Putamen (tissue), 1 donor: ENCODE results near the gene PNPLA7.
"Not testable (repeated sequence)": the region's sequence is repeated elsewhere in the genome, so short reads cannot be mapped to it uniquely, and the experiment has no call there.

Experiments
- DNase-seq: peaks from one replicate; pipeline ENCODE4 v3.0.0-alpha.2; 2016; ENCODE audit warnings: low spot score

PNPLA7 gene

DNA sequence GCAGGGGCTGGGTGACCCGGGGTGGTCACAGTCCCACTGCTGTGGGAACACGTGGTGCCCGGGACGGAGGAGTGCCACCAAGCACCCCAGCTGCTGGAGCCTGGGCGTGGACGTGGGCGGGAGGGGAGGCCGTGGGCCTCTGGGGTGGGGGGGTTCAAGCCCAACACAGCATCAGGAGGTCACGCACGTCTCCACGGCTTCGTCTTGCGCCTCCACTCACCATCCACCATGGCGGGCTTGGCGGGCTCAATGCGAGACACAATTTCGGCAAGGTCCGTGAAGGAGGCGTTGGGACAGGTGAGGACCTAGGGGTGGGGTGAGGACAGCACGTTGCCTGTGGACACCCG is 88.9 kb downstream of the PNPLA7 start:
- no peak for DNase-seq

DNA sequence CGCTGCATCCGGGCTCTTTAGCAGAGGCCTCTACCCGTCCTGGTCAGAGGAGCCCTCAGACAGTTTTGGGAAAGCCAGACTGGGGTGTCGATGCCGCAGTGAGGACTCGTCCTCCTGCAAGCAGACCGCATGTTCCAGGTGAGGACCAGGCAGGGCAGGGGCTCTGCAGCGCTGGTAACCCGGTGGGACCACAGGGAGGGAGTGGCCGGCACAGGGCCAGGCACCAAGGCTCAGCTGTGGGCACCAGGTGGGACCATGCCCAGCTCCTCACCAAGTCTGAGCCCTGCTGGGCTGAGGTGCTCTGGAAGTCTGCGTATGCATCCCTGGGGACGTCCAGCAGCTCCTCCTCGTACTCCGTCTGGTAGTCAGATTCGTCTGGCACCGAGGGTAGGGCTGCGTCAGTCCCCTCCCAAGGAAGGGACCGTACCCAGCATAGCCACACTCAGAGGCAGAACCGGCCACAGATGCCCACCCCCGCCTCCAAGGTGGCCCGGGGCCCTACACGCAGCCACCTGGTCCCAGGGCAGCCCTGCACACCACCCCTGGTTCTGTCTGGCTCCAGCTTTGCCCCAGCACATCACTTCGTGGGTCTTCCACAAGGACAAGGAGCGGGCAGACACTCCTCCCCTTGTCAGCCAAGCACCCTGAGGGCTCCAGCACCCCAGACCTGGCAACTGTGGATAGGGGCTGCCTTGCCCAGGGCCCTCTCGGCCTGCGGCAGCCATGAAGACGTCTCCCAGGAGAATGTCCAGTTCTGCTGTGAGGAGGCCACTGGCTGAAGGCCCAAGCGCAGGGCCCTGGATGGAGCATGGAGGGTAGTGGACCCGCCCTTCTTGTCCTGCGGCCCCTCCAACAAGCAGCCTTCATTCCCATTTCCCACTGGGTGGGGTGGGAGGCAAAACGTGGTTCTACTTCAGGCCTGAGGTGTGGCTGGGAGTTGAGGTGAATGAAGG is 89.6 kb downstream of the PNPLA7 start:
- no peak for DNase-seq

DNA sequence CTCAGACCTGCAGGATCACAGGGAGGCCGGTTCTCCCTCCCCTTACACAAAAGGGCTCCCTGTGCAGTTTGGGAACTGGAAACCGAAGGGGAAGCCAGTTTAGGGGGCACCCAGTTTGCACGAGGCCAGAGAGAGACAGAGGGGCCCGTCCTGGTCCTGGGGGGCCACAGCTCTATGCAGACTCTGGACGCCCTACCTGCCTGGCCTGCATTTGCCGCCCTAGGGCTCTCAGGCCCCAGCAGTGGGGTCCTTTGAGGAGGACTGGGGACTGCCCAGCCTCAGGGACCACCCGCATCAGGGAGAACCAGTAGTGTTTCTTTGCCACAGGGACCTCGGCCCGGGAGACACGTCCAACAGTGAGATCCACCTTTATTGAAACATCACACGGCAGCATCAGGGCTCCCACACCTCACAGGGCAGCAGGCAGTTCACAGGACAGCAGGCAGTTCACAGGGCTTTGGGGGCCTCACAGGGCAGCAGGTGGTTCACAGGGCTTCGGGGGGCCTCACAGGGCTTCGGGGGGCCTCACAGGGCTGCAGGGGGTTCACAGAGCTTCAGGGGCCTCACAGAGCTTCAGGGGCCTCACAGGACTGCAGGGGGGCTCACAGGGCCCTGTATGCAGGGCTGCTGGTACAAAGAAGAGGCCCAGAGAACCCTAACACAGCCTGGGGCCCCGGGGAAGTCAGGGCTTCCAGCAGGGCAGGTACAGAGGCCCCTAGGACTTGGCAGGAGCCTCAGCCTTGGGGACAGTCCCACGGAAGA is 90.4 kb downstream of the PNPLA7 start:
- no peak for DNase-seq

DNA sequence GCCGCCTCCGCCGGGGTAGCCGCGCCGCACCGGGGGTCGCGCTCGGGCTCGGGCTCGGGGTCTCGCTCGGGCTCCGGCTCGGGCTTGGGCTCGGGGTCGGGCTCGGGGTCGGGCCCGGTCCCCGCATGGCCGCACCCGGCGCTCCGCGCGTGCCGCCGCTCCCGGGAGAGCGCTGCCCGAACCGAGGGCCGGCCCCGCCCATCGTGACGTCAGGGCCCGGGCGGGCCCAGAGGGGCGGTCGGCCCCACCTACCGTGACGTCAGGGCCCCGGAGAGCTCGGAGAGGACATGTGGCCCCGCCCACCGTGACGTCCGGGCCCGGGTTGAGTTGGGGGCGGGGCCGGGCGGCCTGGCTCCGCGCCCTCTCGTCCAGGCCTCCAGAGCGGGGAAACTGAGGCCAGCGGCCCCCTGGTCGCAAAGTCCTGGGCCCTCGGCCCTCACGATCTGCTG is 91.0 kb downstream of the PNPLA7 start, which contains the start of gene NSMF:
TSS of gene NSMF (minus strand) at position 183 of the 449 bp plus-strand sequence. CDS start 232 bp downstream, outside the sequence.
- DNase-seq, result peak; percentile 94

DNA sequence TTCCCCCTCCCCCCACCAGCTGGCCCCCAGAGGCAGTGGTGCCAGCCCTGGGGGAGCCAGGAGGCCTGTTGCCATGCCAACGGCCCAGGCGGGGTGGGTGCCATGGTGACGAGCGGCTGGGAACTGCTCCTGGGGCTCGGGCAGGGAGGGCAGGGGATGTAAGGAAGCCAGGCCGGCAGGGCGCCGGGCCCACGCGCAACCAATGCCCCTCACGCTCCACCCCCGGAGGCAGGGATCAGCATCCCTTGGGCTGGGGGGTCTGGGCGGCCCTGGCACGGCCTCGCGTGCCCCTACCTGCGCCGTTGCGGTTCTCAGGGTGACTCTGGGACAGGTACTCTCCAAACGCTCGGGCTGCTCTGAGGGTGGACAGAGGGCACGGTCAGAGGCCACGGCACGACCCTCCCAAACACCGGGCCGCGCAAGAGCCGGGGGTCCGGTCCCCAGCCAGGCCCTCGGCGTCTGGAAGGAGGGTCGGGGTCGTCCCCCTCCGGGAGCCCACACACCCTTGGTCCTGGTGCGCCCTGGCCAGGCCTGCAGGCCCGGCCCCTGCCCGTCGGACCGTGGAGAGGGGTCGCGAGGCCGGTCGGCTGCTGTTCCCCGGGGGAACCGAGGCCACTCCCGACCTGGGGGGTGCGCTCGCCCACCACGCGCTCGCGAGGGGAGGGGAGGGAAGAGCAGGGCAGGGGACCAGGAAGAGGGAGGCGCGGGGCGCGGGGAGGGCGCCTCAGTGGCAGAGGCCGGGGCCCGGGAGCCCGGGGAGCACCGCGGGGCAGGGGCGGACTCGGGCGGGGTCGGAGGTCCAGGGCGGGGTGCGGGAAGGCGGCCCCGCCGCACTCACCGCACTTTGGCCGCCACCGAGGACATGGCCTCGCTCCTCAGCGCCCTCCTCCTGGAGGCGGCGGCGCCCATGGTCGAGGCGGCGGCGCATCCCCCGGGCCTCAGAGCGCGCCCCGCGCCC is 91.7 kb downstream of the PNPLA7 start:
- DNase-seq, result peak; percentile 78

DNA sequence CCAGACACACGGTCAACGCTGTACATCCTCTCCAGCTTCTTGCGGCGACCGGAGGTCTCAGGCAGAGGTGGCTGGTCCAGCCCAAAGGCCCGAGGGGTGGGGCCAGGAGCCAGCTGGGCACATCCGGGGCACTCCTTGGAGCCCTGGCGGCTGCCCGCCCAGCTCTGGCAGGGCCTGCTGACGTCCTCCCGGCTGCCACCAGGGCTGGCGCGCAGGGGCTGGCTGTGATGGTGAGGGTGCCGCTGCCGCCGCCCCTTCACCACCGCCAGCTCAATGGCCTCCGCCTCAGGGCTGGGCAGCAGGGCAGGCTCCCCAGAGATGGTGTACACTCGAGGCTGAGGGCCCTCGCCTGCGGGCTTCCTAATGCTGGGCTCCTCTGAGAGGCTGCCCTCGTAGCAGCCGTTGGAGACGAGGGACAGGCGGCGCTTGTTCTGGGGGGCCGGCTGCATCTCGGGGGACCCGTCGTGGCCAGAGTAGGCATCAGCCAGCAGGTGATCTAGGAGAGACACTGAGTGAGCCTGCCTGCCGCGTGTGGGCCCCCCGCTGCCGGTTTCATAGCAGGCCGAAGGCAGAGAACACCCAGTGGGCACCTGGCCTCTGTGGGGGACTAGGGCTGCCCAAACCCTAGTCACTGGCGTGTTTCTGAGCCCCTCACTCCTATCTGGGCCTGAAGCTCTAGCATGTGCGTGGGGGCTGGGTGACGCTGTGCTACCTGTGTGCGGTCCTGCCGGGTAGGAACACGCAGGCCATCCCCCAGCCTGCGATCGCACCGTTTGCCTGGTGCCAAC is 92.6 kb downstream of the PNPLA7 start:
- no peak for DNase-seq

DNA sequence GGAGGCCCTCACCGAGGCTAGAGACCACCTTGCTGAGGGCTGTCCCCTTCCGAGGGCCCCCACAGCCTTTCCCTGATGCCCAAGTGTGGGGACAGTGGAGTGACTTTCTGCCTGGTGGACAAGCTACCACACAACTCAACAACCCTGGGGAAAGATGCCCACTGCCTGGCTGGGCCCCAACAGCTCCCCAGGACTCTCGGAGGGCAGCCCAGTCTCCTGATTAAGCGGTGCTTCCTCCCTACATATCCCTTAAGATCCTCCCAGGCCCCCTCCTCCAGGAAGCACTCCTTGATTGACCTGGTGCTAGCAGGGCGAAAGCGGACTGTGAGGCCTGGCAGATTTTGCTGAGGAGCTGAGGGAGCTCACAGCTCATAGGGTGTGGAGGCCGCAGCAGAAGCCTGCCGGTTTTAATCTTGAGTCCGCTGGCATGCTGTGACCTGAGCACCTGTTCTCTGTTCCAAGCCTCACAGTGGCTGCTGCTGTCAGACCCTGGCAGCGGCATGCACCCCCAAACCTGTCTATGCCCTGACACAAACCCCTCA is 93.3 kb downstream of the PNPLA7 start:
- DNase-seq, result no peak

DNA sequence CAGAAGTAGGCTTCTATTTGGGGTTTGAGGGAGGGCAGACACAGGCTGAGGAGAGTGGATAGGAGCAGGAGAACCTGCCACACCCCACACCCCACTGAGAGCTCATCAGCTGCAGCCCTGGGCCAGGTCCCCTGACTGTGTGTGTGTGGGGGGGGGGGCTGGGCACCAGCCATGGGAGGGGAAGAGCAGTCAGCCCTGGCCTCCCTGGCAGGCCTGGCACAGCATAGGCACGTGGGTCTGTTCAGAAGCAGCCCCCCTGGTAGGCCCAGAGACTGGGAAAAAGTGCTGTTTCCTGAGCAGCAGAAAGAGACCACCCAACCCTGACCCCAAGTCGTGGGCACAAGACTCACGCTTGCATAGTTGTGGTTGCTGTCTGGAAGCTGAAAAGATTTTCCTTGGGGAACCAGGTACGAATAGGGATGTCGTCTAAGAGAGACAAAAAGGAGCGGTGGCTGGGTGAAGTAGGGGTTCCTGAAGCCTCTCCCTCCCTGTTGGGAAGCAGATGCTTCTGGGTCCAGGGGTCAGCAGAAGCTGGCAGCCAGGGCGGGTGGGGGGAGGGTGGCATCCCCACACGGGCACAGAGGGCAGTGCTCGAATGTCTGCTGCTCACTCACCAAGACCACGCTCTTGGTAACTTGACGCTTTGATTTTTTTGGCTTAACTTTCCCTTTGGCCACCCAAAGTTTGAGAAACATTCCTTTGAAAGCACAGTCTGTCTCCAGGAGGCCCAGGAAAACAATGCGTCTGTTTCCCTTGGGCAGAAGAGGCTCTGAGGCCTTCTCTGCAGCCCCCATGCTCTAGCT is 93.9 kb downstream of the PNPLA7 start:
- no peak for DNase-seq

DNA sequence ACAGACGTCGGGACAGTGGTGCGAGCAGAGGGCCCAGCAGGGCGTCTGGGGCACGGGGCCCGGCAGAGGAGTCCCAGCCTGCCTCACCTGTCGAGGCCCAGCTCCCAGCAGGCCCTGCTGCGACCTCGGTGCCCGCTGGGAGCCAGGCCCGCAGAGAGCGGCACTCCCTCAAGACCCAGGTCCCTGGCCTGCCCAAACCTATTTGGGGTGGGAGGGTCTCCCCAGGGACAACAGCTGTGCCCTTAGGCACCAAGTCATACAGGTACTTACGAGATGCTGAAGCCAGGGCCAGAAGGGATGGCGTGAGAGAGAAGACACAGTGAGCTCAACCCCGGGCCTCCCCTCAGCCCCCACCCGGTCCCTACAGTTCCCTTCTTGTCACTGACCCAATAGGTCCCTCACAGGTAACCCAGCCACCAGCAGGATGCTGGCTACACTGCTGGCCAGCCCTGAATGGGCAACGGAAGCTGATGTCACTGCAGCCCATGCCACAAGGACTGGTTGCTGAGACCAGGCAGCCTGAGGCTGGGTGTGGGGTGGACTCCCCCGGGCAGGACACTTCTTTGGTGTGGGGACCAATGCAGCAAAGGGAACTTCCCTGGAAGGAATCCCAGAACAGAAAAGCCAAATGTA is 94.7 kb downstream of the PNPLA7 start:
- DNase-seq, result no peak

DNA sequence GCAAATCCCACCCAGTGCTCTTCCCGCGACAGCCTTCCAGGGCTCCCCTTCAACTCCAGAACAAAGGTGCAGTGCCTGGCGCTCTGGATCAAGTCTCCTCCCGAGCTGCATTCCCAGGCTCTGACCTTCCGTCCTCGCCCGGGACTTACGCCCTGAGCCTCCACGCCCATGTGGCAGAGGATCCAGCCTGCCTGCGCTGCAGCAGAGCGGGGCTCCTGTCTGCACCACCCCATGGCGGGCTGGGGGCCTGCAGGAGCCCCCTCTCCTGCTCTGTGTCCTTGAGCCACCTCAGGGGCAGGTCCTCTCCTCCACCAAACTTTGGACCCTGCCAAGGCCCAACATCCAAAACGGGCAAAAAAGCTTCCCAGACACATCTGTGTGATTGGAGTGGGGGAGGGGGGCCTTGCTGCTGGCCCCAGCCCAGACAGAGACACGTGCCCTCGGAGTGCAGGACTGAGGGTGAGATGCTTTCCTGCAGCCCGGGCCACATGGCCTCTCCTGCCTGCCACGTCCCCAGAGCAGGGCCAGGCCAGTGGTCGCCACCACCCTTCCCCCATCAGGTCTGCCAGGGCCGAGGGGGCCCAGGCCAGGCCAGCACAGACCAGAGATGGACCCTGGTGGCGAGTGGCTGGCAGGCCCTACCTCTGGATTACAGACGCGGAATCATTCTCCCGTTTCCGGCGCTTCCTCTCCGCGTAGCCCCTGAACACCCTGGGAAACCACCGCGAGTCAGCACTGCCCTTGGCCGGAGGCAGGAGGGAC is 95.4 kb downstream of the PNPLA7 start:
- DNase-seq, result no peak

DNA sequence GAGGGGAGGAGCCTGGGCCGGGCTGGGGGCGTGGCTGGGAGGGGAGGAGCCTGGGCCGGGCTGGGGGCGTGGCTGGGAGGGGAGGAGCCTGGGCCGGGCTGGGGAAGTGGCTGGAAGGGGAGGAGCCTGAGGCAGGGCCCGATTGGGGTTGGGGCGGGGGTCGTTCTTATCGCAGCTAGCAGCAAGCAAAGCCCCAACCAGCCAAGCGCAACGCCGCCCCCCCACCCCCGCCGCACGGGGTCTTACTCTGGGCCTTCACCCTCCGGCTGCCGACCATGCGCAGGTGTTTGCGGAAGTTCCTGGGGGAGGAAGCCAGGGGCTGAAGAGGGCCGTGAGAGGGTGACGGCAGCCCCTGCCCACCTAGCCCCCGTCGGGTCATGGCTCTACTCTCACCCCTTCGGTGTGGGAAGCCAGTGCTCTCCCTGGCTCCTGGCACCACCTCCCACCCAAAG is 96.0 kb downstream of the PNPLA7 start:
- no peak for DNase-seq

DNA sequence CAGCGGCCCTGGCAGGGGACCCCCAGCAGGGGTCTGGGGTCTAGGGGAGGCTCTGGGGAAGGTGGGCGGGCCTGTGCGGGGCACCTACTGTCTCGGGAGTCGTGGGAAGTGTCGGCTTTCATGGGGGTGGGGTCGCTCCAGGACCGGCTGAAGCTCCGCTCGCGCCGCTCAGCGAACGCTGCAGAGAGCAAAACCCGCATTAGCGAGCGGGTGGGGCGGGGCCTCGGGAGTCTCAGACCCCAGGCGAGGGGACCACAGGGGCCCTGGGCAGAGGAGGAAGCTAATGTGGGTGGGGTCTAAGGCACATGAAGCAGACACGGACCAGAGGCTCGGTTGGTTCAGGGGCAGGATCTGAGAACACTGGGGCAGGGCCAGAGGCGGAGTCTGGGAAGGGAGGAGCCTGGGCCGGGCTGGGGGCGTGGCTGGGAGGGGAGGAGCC is 96.5 kb downstream of the PNPLA7 start:
- no peak for DNase-seq

DNA sequence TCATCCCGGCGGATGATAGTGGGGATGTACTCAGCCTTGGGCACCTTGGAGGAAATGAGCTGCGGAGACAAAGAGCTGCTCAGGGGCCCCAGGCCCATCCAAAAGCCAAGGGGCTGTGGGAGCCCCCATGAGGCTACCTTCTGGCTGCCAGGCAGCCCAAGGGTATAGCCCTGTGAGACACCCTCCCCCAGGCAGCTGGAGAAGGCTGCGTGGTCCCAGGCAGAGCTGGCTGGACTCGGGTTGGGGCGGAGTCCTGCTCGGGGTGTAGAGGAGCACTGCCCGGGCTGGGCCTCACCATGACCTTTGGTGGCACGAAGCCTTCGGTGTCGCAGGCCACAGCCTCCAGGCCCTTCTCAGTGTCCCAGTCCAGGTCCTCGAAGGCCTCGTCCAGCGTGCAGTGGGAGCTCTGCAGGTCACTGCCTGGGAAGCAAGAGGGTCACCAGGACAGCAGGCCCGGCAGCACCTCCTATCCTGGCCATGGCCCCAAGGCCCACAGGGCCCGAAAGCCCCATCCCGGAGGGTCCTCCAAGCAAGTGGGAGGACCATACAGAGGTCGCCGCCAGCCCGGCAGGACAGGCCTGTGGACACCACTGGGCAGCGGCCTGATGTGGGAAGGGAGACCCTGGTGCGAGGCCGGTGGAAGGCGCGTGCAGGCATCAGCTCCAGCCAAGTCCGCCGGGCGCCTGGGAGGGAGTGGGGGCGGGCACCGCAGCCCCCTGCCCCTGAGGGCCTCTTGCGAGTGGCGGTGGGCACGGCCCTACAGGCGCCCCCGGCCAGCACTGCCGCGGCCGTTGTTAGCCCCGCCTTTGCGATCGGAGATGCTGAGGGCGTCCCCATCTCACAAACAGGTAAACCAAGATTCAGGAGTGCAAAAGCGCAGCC is 97.2 kb downstream of the PNPLA7 start:
- no peak for DNase-seq

DNA sequence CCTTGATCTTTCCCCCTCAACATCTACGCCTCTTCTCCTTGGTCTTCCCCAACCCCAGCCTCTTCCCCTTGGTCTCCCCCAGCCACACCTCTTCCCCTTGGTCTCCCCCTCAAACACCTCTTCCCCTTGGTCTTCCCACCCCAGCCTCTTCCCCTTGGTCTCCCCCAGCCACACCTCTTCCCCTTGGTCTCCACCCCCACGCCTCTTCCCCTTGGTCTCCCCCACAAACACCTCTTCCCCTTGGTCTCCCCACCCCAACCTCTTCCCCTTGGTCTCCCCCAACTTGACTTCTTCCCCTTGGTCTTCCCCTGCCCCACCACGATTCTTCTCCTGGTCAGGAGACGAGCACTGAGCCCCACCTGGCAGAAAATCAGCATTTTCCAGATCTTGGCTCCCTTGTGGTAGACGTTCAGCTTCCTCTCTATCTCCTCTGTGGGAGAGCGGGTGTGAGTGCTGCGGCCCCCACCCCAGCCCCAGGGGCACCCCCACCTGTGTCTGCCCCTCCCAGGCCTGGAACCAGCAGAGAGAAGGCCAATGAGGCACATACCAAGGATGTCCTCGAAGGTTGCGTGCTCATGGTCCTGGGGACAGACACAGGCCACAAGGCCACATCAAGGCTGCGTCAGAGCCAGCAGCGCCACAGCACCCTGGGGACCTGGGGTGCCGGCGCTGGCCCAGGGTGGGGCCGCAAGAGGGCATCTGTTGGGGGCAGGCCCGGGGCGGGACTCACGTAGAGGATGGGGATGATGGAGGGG is 98.0 kb downstream of the PNPLA7 start:
- no peak for DNase-seq

DNA sequence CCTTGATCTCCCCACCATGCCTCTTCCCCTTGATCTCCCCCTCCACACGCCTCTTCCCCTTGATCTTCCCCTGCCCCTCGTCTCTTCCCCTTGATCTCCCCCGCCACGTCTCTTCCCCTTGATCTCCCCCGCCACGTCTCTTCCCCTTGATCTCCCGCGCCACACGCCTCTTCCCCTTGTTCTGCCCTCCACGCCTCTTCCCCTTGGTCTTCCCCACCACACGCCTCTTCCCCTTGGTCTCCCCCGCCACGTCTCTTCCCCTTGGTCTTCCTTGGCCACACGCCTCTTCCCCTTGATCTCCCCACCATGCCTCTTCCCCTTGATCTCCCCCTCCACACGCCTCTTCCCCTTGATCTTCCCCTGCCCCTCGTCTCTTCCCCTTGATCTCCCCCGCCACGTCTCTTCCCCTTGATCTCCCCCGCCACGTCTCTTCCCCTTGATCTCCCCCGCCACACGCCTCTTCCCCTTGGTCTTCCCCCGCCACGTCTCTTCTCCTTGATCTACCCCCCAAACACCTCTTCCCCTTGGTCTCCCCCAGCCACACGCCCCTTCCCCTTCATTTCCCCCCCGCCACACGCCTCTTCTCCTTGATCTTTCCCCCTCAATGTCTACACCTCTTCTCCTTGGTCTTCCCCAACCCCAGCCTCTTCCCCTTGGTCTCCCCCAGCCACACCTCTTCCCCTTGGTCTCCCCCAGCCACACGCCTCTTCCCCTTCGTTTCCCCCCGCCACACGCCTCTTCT is 98.8 kb downstream of the PNPLA7 start:
- not testable (repeated sequence) for DNase-seq
